GDM1 (cell line): ENCODE results near the gene RNGTT.
"Not testable (repeated sequence)": the region's sequence is repeated elsewhere in the genome, so short reads cannot be mapped to it uniquely, and the experiment has no call there.

ENCODE experiments used
- DNase-seq: peaks from one replicate; lab custom pipeline; 2025; lab: John Stamatoyannopoulos, UW

Gene RNGTT

DNA sequence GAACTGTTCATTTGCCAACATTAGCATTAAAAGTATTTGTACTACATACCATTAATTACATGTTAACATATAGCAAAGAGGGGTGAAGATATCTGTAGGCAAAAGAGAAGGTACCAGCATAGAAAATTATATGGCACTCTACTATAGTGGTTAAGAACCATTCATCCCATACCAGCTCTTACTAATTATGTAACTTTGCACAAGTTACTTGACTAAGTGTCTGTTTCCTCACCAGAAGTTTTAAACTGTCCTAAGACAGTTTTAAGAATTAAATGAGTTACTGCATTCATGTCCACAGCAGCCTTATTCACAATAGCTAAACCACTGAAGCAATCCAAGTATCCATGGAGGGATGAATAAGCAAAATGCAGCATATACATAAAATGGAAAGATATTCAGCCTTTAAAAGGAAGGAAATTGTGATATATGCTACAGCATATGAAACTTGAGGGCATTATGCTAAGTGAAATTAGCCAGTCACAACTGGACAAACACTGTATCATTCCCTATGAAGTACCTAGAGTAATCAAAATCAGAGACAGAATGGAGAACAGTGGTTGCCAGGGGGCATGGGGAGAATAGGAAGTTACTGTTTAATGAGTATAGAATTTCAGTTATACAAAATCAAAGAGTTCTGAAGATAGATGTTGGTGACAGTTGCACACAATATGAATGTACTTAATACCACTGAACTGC lies 98.9 kb downstream of the RNGTT start:
- no peak for DNase-seq

DNA sequence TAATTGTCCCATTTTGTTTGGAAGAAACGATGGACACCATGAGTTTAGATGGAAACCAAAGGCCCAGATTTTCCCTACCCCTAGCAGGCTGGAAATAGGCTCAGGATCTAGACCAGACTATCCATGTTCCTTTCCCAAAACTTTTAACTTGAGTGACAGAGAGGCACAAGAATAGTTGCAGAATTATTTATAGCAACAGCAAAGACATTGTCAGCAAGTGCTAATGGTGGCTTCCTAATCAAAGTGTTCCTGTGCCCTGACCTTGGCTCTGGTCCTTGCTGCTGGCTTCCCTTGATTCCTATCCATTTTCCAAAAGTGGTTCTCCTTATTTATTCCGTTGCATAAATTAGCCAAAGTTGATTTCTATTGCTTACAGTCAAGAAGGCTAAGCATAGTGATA lies 103.1 kb downstream of the RNGTT start:
- no peak for DNase-seq

DNA sequence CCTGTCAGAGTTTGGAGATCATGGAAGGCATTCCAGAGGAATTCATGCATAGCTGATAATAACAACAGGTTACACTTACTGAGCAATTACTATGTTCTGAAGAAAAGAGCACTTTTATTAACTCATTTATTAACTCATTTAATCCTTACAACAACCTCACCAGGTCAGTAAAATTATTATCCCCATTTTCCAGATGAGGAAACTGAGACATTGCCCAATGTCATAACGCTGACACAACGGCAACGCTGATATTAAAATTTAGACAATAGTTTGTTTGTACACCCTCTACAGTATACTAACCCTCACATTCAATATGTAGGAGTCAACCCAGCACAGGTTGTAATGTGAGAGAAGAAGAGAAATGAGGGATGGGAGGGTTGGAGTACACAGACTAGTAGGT lies 105.0 kb downstream of the RNGTT start:
- no peak for DNase-seq

DNA sequence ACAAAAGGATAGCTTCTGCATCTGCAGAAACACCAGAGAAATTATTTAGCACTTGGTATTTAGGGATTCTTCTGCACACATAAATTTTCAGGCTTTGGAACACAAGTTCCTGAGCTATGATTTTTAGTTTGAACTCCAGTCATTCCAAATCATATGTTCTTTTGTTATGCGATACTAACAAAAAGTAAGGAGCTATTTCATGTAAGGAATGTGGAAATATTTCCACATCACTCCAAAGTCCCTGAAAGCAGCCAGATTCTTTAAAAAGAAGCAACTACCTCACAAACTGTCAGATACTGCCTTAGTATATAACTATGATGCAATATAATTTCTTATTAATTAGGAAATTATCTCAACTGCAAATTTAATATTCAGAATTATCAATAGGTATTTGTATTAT lies 106.9 kb downstream of the RNGTT start:
- DNase-seq: no peak

DNA sequence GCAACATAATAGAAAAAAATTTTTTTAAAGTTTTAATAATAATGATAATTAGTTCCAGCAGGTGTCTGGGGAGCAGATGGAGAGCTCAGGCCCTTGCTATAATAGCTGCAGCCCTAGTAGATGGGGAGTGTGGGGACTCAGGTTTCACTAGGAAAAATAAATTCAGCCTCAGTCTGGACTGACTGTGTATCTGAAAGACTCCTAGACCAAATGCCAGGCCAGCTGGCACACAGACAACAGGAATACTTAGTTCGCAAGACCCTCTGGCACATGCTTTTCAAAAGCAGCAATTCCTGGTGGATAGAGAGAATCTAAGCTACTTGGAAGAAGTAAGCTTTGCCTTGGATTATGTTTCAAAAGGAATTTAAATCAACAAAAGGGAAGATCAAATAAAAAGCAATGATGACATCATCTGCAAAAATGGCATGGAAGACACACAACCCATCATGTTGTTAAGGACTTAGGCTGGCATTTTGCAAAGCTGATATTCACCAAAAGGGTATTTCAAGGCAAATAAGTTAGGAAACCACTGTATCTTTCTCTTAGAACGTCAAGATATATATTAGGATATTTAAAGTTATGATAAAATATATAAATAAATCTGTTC lies 107.8 kb downstream of the RNGTT start:
- DNase-seq: no peak

DNA sequence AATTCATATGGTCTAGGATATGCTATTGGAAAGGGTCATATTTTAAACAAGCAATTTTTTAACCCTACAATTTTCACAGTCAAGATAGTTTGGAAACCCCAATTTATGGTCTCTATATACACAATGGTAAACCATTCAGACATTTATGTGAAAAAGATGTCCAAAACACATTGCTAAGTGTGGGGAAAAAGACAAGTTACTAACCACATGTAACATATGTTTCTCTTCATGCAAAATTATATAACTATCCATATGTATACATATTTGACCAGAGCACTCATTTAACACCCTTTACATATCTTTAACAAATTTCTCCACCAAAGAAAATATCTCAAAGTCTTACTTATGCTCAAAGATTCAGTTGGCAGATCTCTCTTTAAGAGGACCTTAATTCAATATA lies 110.6 kb downstream of the RNGTT start:
- DNase-seq: no peak

DNA sequence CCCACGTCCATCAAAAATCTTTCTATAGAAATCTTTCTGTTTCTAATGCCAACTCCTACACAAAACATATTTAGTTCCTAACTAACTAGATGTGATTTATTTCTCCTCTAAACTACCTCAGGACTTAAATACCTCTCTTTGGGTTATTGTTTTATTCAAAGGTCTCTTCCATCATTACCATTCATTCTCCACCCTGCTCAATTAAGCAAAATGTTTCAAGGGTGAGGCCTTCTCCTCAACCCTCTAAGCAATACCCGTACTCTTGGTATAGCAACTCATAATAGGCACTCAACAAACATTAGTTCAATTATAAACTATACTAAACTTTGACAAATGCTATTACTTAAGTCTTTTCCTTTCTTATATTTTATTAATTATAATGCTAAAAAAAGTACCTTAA lies 111.4 kb downstream of the RNGTT start:
- DNase-seq: no peak

DNA sequence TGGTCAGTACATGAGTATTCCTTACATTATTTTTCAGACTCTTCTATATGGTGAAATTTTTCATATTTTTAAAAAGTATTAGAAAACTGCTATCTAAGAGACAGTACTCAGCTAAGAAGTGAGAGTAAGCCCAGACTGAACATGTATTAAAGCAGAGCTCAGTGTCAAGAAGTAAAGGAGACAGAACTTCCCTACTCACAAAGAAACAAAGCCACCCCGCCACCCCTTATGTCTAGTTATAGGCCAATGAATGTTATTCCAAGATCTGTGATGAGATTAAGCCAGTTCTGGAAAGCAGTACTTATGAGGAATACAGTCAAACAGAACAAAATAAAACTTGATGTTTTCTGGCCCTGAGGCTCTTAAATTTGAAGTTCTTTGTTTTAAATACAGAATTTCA lies 114.5 kb downstream of the RNGTT start:
- DNase-seq: no peak

DNA sequence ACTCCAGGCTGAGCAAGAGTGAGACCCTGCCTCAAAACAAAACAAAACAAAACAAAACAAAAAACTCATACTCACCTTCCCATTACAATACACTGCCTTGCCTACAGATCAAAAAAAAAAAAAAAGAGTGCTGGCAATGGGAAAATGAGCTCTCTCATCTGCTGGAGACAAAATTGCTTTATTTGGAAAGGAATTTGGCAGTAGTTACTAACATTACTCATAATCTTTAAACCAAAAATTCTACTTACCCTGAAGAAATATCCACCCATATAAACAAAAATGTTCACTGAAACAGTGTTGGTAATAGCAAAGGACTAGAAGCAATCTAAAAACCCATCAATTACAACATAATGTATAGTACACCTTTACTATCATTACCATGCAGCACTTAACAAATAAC lies 120.4 kb downstream of the RNGTT start:
- no peak for DNase-seq

DNA sequence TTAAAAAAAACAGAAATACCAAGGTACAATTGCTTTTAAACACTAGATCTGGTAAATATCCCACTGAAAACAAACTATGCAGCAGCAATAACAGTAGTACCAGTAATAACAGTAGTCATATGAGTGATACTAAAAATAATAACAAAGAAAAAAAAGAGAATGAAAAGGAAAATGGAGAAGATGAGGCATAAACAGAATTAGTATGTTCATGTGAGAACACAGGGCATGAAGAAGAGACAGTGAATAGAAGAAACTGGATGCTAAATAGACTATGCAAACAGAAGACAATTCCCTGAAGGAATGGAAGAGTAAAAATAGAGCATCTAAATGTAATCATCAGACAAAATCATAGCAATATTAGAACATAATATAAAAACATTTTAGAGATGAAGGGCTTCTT lies 121.1 kb downstream of the RNGTT start:
- DNase-seq: no peak

DNA sequence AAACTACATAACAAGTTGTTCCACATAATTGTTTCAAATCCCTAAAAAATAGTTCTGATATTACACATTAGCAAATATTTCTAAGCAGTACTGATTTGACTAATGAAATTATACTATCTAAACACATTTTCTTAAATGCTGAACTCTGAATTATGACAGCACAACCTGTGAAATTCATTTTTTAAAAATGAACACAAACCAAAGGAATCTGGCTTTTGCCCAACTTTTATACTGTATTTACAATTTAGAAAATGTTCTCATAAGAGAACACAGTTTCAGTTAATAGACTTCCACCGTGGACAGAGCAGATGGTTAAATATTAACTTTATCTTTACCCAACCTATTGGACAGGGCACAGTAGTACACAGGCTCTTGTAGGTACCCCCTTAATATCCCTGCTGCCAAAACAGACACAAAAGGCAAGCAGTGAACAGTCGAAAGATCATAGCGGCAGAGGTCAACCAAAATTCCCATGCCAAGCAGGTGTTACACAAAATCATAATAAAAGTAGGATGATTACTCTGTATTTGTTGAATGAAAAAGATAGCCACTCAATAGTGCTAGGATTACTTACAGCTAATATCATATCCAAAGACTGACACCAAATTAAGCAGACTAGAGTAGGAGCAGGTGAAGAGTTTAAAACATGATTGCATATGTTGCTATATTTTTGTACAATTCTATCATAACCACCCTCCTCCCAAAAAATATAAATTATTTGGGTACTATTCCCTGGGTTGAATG lies 122.5 kb downstream of the RNGTT start:
- no peak for DNase-seq

DNA sequence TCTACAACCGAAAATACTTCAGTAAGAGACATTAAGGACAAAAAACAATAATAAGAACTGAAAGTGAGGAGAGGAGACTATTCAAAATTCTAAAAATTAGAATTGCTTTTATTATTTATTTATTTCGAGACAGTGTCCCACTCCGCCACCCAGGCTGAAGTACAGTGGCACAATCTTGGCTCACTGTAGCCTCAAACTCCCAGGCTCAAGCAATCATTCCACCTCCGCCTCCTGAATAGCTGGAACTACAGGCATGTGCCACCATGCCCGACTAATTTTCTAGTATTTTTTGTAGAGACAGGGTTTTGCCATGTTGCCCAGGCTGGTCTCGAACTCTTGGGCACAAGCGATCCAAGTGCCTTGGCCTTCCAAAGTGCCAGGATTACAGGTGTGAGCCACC lies 123.1 kb downstream of the RNGTT start:
- no peak for DNase-seq

DNA sequence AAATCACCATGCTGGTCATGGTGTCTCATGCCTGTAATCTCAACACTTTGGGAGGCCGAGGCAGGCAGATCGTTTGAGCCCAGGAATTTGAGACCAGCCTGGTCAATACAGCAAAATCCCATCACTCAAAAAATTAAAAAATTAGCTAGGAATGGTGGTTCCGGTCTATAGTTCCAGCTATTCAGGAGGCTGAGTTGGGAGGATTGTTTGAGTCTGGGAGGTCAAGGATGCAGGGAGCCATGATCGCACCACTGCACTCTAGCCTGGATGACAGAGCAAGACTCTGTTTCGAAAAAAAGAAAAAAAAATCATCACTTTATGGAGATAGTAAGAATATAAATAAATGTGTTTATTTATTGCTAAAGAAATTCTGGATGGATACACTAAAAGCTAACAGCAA lies 124.1 kb downstream of the RNGTT start:
- no peak for DNase-seq

DNA sequence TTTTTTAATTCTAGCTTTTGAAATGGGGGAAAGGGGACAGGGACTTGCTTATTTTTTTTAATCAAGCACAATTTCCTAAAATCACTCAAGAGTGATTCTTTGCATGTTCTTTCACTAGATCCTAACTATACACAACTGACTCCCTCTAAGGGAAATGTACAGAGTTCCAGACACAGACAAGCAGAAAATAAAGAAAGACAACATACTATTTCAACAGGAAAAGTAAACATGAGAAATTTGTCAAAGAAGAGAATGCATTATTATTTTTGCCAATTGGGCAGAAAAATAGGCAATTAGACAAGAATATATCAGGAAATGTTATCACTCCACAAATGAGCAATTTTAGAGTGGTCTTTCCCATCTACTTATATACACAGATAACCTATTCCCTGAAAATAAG lies 128.2 kb downstream of the RNGTT start:
- no peak for DNase-seq

DNA sequence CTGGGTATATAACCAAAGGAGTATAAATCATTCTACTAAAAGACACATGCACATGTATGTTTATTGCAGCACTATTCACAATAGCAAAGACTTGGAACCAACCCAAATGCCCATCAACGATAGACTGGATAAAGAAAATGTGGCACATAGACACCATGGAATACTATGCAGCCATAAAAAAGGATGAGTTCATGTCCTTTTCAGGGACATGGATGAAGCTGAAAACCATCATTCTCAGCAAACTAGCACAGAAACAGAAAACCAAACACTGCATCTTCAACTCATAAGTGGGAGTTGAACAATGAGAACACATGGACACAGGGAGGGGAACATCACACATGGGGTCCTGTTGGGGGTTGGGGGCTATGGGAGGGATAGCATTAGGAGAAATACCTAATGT lies 130.3 kb downstream of the RNGTT start:
- not testable (repeated sequence) for DNase-seq

DNA sequence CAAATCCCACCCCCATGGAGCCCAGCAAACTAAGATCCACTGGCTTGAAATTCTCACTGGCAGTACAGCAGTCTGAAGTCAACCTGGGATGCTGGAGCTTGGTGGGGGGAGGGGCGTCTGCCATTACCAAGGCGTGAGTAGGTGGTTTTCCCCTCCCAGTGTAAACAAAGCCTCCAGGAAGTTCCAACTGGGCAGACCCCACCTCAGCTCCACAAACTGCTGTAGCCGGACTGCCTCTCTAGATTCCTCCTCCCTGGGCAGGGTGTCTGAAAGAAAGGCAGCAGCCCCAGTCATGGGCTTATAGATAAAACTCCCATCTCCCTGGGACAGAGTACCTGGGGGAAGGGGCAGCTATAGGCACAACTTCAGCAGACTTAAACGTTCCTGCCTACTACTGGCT lies 135.8 kb downstream of the RNGTT start:
- not testable (repeated sequence) for DNase-seq

DNA sequence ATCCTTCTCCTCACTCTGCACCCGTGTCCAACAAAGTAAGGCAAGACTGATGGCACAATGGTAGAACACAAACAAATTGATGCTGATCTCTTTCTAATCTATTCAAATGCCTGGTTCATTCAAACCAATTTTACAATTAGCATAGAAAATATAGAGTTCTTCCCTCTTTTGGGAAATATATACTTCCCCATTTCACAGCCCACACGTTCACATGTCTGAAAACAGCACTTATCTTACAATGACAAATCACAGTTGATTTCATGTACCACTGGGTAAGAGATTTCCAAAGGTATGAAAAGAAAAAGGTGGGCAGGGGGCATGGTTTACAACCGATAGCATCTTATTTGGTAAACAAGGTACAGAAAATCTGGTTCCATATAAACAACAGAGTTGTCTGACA lies 137.6 kb downstream of the RNGTT start:
- DNase-seq: no peak

DNA sequence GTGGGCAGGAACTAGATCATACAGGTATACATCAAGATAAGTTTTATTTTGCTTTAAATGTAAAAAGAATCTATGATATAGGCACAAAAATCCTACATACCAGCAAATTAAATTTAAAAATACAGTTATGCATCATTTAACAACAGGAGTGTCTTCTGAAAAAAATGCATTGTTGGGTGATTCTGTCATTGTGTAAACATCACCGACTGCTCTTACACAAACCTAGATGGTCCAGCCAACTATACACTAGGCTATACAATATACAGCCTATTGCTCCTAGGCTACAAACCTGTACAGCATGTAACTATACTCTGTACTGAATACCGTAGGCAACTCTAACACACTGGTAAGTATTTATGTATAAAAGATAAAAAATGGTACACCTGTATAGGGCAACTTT lies 139.4 kb downstream of the RNGTT start:
- no peak for DNase-seq

DNA sequence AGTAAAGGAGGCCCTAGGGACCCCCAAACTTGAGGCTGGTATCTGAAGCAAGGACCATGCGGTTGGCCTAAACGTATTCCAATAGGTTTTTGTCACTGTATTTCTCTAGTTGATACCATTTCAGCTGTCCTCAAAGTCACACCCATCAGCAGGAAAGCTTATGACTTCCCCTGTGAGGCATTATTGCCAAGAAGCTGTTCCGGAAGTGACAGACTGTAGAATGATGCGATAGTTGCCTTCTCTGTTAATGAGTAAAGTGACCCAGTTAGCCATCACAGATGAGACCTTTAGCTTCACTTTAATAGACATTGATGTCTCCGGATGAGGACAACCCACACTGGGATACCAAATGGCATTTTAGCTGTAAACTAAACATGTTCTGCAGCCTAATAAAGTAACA lies 147.9 kb downstream of the RNGTT start:
- no peak for DNase-seq

DNA sequence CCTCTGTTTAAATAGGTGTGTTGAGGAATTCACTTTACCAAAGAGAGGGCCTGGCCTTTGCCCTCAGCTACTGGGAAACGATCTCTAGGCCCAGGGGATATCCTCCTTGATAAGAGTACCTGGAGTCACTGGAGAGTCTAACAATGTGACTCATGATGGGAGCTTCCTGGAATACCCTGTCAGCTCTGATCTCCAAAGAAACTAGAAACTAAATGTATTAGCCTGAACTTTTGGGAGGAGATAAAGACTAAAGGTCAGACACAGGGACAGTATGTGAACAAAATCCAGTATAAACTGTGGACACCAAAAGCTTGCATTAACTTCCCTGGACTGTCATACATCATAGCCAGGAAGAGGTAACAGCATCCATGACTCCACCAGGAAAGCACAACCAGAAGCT lies 148.5 kb downstream of the RNGTT start:
- DNase-seq: no peak

DNA sequence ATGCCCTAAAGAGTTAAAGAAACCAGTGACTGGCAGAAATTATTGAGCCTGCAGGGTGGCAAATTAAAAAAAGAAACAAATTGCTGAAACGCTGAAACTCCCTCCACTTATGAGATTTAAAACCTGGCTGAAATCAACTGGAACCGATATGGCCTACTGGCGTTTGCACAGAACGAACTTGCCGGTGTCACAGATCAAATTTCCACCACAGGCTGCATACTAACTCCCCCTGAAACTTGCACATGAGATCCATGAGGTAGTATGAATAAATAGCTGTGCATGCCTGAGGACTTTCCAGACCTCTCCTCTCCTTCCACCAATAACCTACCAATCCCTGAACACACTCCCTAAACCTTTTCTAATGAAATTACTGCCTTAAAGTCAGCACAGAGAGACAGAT lies 150.4 kb downstream of the RNGTT start:
- DNase-seq: no peak

DNA sequence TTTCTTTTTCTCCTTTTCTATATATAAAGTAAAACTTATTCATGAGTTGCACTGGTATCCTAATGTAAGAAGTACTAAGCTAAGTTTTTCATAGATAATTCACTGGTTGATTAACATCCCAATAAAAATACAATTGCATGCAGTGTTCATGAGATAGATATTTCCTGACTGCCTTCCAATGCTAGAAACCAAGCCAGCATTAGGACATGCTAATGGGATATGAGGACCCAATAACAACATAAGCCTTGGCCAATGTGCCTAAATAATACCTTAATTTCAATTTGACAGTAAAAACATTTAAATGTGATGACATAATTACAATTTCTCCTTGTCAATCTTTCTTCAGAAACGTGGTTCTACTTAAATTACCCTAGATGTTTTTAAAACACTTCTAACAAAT lies 152.7 kb downstream of the RNGTT start:
- DNase-seq: no peak

DNA sequence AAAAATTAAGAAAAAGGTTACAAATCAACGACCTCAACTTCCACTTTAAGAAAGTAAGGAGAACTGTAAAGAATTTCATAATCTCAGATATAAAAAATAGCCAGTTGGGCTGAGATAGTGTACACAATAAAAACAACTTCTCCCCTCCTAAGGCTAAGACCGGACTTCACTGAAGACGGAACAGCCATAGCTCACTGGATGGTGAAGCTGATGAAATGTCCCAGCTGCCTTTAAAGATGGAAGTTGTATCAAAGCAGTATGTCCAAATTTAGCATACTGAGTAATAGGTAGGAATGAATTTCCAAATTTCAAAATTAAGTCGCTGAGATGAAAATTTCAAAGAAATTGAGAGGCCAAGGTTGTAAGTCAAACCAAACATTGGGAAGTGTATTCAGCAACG lies 153.3 kb downstream of the RNGTT start:
- DNase-seq: no peak

DNA sequence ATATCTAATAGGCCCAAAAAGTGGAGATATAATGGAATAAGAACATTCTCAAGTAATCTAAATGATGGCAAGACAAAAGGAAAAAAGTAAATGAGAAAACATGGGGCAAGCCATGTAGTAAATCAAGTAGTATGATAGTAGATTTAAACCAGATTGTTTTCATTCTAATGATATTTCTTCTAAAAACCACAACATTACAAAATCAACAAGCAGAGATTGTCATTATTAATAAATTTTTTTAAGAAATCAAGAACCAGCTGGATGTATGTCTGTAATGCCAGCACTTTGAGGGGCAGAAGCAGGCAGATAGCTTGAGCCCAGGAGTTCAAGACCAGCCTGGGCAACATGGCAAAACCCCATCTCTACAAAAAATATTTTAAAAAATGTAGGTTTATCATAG lies 155.0 kb downstream of the RNGTT start:
- no peak for DNase-seq
